HL-60 (cell line): ENCODE measurements around the gene MYLK2.

Source experiments
- CTCF ChIP-seq: IDR thresholded peaks from one replicate; pipeline ENCODE4 v1.5.1; 2011; ENCODE audit warnings: low read length, control low read depth, inconsistent platforms; ENCODE audit not compliant: insufficient read depth
- POLR2AphosphoS5 ChIP-seq: IDR thresholded peaks from 2 replicates; pipeline ENCODE4 v1.6.1; 2012; ENCODE audit warnings: low read depth
- REST ChIP-seq: IDR thresholded peaks from 2 replicates; pipeline ENCODE4 v1.6.1; 2012; ENCODE audit warnings: low read depth; ENCODE audit not compliant: insufficient replicate concordance
- SPI1 ChIP-seq: IDR thresholded peaks from 2 replicates; pipeline ENCODE4 v1.6.1; 2012; ENCODE audit warnings: low read depth, mild to moderate bottlenecking, borderline replicate concordance

GRCh38 chr20:31835554-31835953, 16.4 kb downstream of the MYLK2 start:
- TF ChIP-seq CTCF = no peak
- no peak for TF ChIP-seq POLR2AphosphoS5
- TF ChIP-seq REST = no peak
- no peak for TF ChIP-seq SPI1
